Upper lobe of left lung (tissue), 4 donors: Measurements from ENCODE around the gene CES1.
"Not testable (repeated sequence)": the region's sequence is repeated elsewhere in the genome, so short reads cannot be mapped to it uniquely, and the experiment has no call there.

Experiments used
- CTCF ChIP-seq, 6 experiments: fragments of 450-650 bp in 4 of 6; fragments of 200-600 bp in 2 of 6; sonication (generic) in 2 of 6; IDR thresholded peaks; one replicate each; pipeline ENCODE4 v1.5.1; 2016 to 2019; ENCODE audit warnings: antibody characterized with exemption in 6 of 6
- EP300 ChIP-seq, 4 donors: sonication (generic); formaldehyde crosslinking; IDR thresholded peaks; one replicate each; pipeline ENCODE4 v1.5.1; 2017; ENCODE audit warnings: antibody characterized with exemption in 4 of 4, control low read depth in 2 of 4
- POLR2A ChIP-seq, 4 donors: fragments of 450-650 bp; IDR thresholded peaks; one replicate each; pipeline ENCODE4 v1.5.1; 2016 to 2017; ENCODE audit warnings: antibody characterized with exemption in 4 of 4, mild to moderate bottlenecking in 2 of 4
- POLR2AphosphoS5 ChIP-seq, 2 donors: sonication (generic); formaldehyde crosslinking; IDR thresholded peaks; one replicate each; pipeline ENCODE4 v1.5.1; 2017; ENCODE audit warnings: antibody characterized with exemption in 2 of 2

GRCh38 chr16:55808286-55808685 is 24.6 kb downstream of the CES1 start:
- TF ChIP-seq CTCF, EP300, POLR2A, POLR2AphosphoS5 (IDR thresholded peaks at IDR 0.05): not testable (repeated sequence)
